NCI-H1417 treated with DMSO at 0.1 percent for 48 hours (cell line): ENCODE data around the gene ADAMTSL5.
"Not testable (repeated sequence)": the region's sequence is repeated elsewhere in the genome, so short reads cannot be mapped to it uniquely, and the experiment has no call there.

Experiments used
- DNase-seq: peaks from one replicate; lab custom pipeline; 2025; lab: John Stamatoyannopoulos, UW

Gene ADAMTSL5

GRCh38 chr19:1529430-1529816 lies 16.6 kb upstream of the ADAMTSL5 start:
- no peak for DNase-seq

- no peak for DNase-seq
Measured at GRCh38 chr19:1528596-1529429, 16.0 kb upstream of the ADAMTSL5 start.

- no peak for DNase-seq
Measured at GRCh38 chr19:1527650-1528309, 15.0 kb upstream of the ADAMTSL5 start.

- DNase-seq = no peak
Measured at GRCh38 chr19:1526979-1527649, 14.3 kb upstream of the ADAMTSL5 start.

GRCh38 chr19:1526066-1526778 lies 13.4 kb upstream of the ADAMTSL5 start:
- no peak for DNase-seq

GRCh38 chr19:1525343-1525742 lies 12.5 kb upstream of the ADAMTSL5 start:
- no peak for DNase-seq

GRCh38 chr19:1524972-1525325 lies 12.1 kb upstream of the ADAMTSL5 start:
- DNase-seq = no peak

GRCh38 chr19:1524287-1524971 lies 11.6 kb upstream of the ADAMTSL5 start:
- DNase-seq = no peak

- no peak for DNase-seq
Measured at GRCh38 chr19:1523412-1524286, 10.8 kb upstream of the ADAMTSL5 start, which contains the start of gene PLK5. Gene PLK5 (plus strand): TSS chr19:1524077. CDS start chr19:1526997, 2,920 bp downstream.

GRCh38 chr19:1522838-1523237 lies 10.0 kb upstream of the ADAMTSL5 start:
- no peak for DNase-seq

GRCh38 chr19:1522061-1522460 lies 9.2 kb upstream of the ADAMTSL5 start:
- no peak for DNase-seq

- no peak for DNase-seq
Measured at GRCh38 chr19:1521636-1522035, 8.8 kb upstream of the ADAMTSL5 start.

GRCh38 chr19:1520203-1520780 lies 7.5 kb upstream of the ADAMTSL5 start:
- no peak for DNase-seq

GRCh38 chr19:1519802-1520201 lies 7.0 kb upstream of the ADAMTSL5 start:
- not testable (repeated sequence) for DNase-seq

GRCh38 chr19:1518471-1518870 lies 5.7 kb upstream of the ADAMTSL5 start:
- DNase-seq = no peak

GRCh38 chr19:1516395-1516753 lies 3.6 kb upstream of the ADAMTSL5 start:
- no peak for DNase-seq

GRCh38 chr19:1514986-1515721 lies 2.3 kb upstream of the ADAMTSL5 start:
- DNase-seq = no peak

GRCh38 chr19:1514295-1514661 lies 1.5 kb upstream of the ADAMTSL5 start:
- no peak for DNase-seq

GRCh38 chr19:1513499-1514294 lies 878 bp upstream of the ADAMTSL5 start:
- no peak for DNase-seq
